CD14-positive monocyte (primary cell): Measurements from ENCODE around the gene ZNF883. TPM values are rescaled to one million over a fixed set of nuclear protein-coding genes. Genes with fewer than 3 reads are reported as not detected.

Experiments
- DNase-seq, 3 donors: peaks; one replicate each; pipeline ENCODE4 v3.0.0-alpha.2; 2011 to 2022
- H2AFZ ChIP-seq: 2 replicates; pipeline ENCODE4 v1.6.0; 2012; ENCODE audit warnings: mild to moderate bottlenecking, low read depth, low read length, inconsistent platforms; ENCODE audit not compliant: insufficient read depth, poor library complexity, severe bottlenecking
- H3K27ac ChIP-seq, 2 donors: 1 replicate in 1 of 2; 2 replicates in 1 of 2; pipeline ENCODE4 v1.5.1; 2012 to 2013; ENCODE audit warnings: low read length in 2 of 2, control low read depth in 1 of 2, inconsistent platforms in 1 of 2, low read depth in 1 of 2, mild to moderate bottlenecking in 1 of 2
- H3K27me3 ChIP-seq, 2 donors: one replicate each; pipeline versions ENCODE4 v1.6.0 to v1.6.1; 2011 to 2013; ENCODE audit warnings: low read length in 2 of 2; ENCODE audit not compliant: control insufficient read depth in 2 of 2, insufficient read depth in 2 of 2
- H3K36me3 ChIP-seq, 2 donors: replicated peaks in 1 of 2; 1 replicate in 1 of 2; 2 replicates in 1 of 2; pipeline versions ENCODE4 v1.5.1 to v1.6.1; 2012 to 2013; ENCODE audit warnings: low read length in 2 of 2, control low read depth in 1 of 2, inconsistent platforms in 1 of 2, mild to moderate bottlenecking in 1 of 2; ENCODE audit not compliant: insufficient read depth in 2 of 2, control insufficient read depth in 1 of 2
- H3K4me1 ChIP-seq, 2 donors: 1 replicate in 1 of 2; 2 replicates in 1 of 2; pipeline versions ENCODE4 v1.5.1 to v1.6.1; 2012 to 2013; ENCODE audit warnings: low read length in 2 of 2, control low read depth in 1 of 2, inconsistent platforms in 1 of 2, mild to moderate bottlenecking in 1 of 2, moderate library complexity in 1 of 2; ENCODE audit not compliant: insufficient read depth in 2 of 2, control insufficient read depth in 1 of 2
- H3K4me2 ChIP-seq: replicated peaks from 2 replicates; pipeline ENCODE3; 2012; ENCODE audit warnings: low read length, moderate library complexity, mild to moderate bottlenecking; ENCODE audit not compliant: poor library complexity, severe bottlenecking; ENCODE audit errors: extremely low read depth
- H3K4me3 ChIP-seq, 3 experiments: fragments of 200-600 bp in 1 of 3; sonication (generic) in 1 of 3; replicated peaks in 1 of 3; 1 replicate in 2 of 3; 2 replicates in 1 of 3; pipeline ENCODE4 v1.5.1; 2011 to 2013; ENCODE audit warnings: low read length in 3 of 3, mild to moderate bottlenecking in 3 of 3, control low read depth in 2 of 3, low read depth in 2 of 3, inconsistent platforms in 1 of 3, moderate library complexity in 1 of 3
- H3K79me2 ChIP-seq: 2 replicates; pipeline ENCODE4 v1.6.0; 2012; ENCODE audit warnings: mild to moderate bottlenecking, control low read depth, inconsistent platforms, low read length, moderate library complexity; ENCODE audit not compliant: insufficient read depth
- H3K9ac ChIP-seq: 2 replicates; pipeline ENCODE4 v1.6.0; 2017; ENCODE audit warnings: low read length, mild to moderate bottlenecking; ENCODE audit not compliant: insufficient read depth, poor library complexity, severe bottlenecking
- H3K9me3 ChIP-seq, 2 donors: replicated peaks in 1 of 2; 1 replicate in 1 of 2; 2 replicates in 1 of 2; pipeline versions ENCODE4 v1.5.1 to v1.6.1; 2012 to 2013; ENCODE audit warnings: low read length in 2 of 2, control low read depth in 1 of 2; ENCODE audit not compliant: control insufficient read depth in 1 of 2, insufficient read depth in 1 of 2
- H4K20me1 ChIP-seq: 2 replicates; pipeline ENCODE4 v1.6.0; 2012; ENCODE audit warnings: mild to moderate bottlenecking, low read length, control low read depth, moderate library complexity; ENCODE audit not compliant: insufficient read depth
- H3K27ac Mint-ChIP-seq, 7 donors: one replicate each; pipeline ENCODE4 v1.8.0; 2020; ENCODE audit warnings: mild to moderate bottlenecking in 7 of 7, mixed read lengths in 7 of 7, moderate library complexity in 6 of 7, inconsistent platforms in 2 of 7
- H3K27me3 Mint-ChIP-seq, 3 donors: one replicate each; pipeline ENCODE4 v1.8.0; 2021 to 2022; ENCODE audit warnings: low read depth in 3 of 3, mild to moderate bottlenecking in 3 of 3, mixed read lengths in 3 of 3, moderate library complexity in 3 of 3, inconsistent platforms in 1 of 3
- H3K36me3 Mint-ChIP-seq, 2 donors: one replicate each; pipeline ENCODE4 v1.8.0; 2020; ENCODE audit warnings: mixed read lengths in 2 of 2, inconsistent platforms in 1 of 2, mild to moderate bottlenecking in 1 of 2
- H3K4me1 Mint-ChIP-seq: one replicate; pipeline ENCODE4 v1.8.0; 2020; ENCODE audit warnings: mild to moderate bottlenecking, mixed read lengths
- H3K4me3 Mint-ChIP-seq, 2 donors: one replicate each; pipeline ENCODE4 v1.8.0; 2020; ENCODE audit warnings: mild to moderate bottlenecking in 2 of 2, mixed read lengths in 2 of 2, moderate library complexity in 1 of 2
- H3K9me3 Mint-ChIP-seq, 7 donors: one replicate each; pipeline ENCODE4 v1.8.0; 2020 to 2022; ENCODE audit warnings: mixed read lengths in 7 of 7, mild to moderate bottlenecking in 6 of 7, moderate library complexity in 6 of 7, inconsistent platforms in 2 of 7
- WGBS: methylation state at CpG from one replicate; pipeline ENCODE4 v1.1.5; 2013; ENCODE audit warnings: missing lambda C conversion rate; ENCODE audit not compliant: insufficient coverage; 5-methylcytosine and 5-hydroxymethylcytosine counted together
- intact Hi-C, 2 donors: fragments of 100-400 bp; cut with micrococcal nuclease; formaldehyde crosslinking; loops; one replicate each; pipeline versions ENCODE4 v1.15.0 to v1.15.1; 2023
- polyA plus RNA-seq, 3 donors: library from polyadenylated mRNA; depleted of rRNA in 1 of 3; unstranded in 2 of 3; stranded (reverse) in 1 of 3; fragments of 300-500 nt in 2 of 3; fragments of >200 nt in 1 of 3; fragmentation: Illumina TruSeq in 2 of 3; gene quantifications; 1 replicate in 2 of 3; 2 replicates in 1 of 3; pipeline ENCODE4 v1.2.3, GENCODE V29; 2012 to 2021
- TF ChIP-seq, protein P1 (sequence below): fragments of 200-600 bp; IDR thresholded peaks from one replicate; pipeline ENCODE4 v1.8.0; 2022; ENCODE audit warnings: antibody characterized with exemption, mild to moderate bottlenecking

ZNF883 gene
- polyA plus RNA-seq, 3 donors, result 0.14 to 0.29 TPM; not detected in 1

DNA sequence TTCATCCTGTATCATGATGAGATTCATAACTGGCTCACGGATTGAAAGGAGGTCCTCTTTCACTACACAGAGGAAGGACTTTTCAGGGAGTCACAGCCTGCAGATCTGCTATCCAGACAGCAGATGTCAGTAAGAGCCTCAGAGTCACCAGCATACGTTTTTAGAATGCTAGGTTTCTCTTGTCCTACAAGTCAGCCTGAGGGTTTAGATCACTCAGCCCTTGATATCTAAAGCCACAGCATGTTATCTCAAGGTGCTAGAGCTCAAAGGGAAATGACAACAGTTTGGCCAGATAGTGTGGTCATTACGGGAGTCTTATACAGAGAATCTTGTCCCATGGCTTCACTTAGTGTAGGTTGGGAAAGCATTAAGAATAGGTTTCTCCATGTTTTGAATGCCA is 90.4 kb downstream of the ZNF883 start:
- Mint-ChIP-seq H3K36me3 (no peaks in the 10 kb centered on the region), H3K27me3 (peaks cover 16 to 19% (median 16%) of the 10 kb centered on the region in 3 donors), H3K27ac (no peak overlapping the region), H3K4me1 (peaks cover 3% of the 10 kb centered on the region), H3K9me3 (peaks cover 0 to 3% (median 0%) of the 10 kb centered on the region in 7 donors), H3K4me3 (no peak overlapping the region)
- peaks cover 0 to 4% of the 10 kb centered on the region in 2 donors for H3K4me1 ChIP-seq
- whole genome bisulfite sequencing, result 31% methylated on average over 2 of the region's 3 CpGs
- no peak overlapping the region for H3K4me2 ChIP-seq
- no peaks in the 10 kb centered on the region for H3K79me2 ChIP-seq
- H3K9me3 ChIP-seq, result no peaks in the 10 kb centered on the region
- intact Hi-C loops, result no loop called here
- no peak overlapping the region for H2AFZ ChIP-seq
- H4K20me1 ChIP-seq, result no peaks in the 10 kb centered on the region
- H3K27ac ChIP-seq, result no peak overlapping the region
- H3K4me3 ChIP-seq, result no peak overlapping the region
- H3K36me3 ChIP-seq, result no peaks in the 10 kb centered on the region
- no peak overlapping the region for H3K9ac ChIP-seq
- TF ChIP-seq, protein P1, sequence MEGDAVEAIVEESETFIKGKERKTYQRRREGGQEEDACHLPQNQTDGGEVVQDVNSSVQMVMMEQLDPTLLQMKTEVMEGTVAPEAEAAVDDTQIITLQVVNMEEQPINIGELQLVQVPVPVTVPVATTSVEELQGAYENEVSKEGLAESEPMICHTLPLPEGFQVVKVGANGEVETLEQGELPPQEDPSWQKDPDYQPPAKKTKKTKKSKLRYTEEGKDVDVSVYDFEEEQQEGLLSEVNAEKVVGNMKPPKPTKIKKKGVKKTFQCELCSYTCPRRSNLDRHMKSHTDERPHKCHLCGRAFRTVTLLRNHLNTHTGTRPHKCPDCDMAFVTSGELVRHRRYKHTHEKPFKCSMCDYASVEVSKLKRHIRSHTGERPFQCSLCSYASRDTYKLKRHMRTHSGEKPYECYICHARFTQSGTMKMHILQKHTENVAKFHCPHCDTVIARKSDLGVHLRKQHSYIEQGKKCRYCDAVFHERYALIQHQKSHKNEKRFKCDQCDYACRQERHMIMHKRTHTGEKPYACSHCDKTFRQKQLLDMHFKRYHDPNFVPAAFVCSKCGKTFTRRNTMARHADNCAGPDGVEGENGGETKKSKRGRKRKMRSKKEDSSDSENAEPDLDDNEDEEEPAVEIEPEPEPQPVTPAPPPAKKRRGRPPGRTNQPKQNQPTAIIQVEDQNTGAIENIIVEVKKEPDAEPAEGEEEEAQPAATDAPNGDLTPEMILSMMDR, result peak; percentile 39
- peaks cover 5 to 7% of the 10 kb centered on the region in 2 donors for H3K27me3 ChIP-seq
- peak in 2 of 3 donors; percentile 37 to 38 for DNase-seq

DNA sequence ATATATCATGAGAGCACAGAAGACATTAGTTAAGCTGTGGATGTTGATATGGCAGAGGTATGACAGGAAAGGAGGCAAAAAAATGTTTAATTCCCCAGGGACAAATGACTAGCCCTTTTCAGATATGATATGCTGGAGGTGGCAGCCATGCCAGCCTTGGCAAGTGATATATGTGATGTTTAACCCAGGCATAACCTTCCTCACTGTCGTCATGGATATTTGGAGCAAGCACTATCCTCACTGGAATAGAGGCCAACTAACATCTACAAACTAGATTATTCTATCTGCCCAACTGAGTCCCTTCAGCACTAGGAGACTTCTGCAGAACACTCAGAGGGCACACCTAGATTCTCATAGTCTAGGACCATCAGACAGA is 94.0 kb downstream of the ZNF883 start:
- intact Hi-C loops, result no loop called here
- Histone ChIP-seq H3K27me3 (peaks cover 0 to 3% of the 10 kb centered on the region in 2 donors), H3K4me1 (peaks cover 0 to 2% of the 10 kb centered on the region in 2 donors), H3K79me2 (no peaks in the 10 kb centered on the region), H3K9ac (no peak overlapping the region), H3K4me3 (no peak overlapping the region), H3K36me3 (no peaks in the 10 kb centered on the region), H3K9me3 (no peaks in the 10 kb centered on the region), H2AFZ (no peak overlapping the region), H3K27ac (no peak overlapping the region), H3K4me2 (no peak overlapping the region), H4K20me1 (no peaks in the 10 kb centered on the region)
- TF ChIP-seq, protein P1, result no peak
- peaks cover 0 to 3% (median 0%) of the 10 kb centered on the region in 7 donors for H3K9me3 Mint-ChIP-seq
- peaks cover 3 to 13% (median 5%) of the 10 kb centered on the region in 3 donors for H3K27me3 Mint-ChIP-seq
- no peak overlapping the region for H3K4me3 Mint-ChIP-seq
- no peak for DNase-seq
- H3K36me3 Mint-ChIP-seq, result no peaks in the 10 kb centered on the region
- WGBS, result no CpG with 5 or more reads among the region's 1 CpG
- peaks cover 1% of the 10 kb centered on the region for H3K4me1 Mint-ChIP-seq
- no peak overlapping the region for H3K27ac Mint-ChIP-seq
